Activated CD8-positive, alpha-beta memory T cell treated with anti-CD3 and anti-CD28 coated beads for 4 hours (primary cell): Measurements from ENCODE around the gene PLSCR2.
"Not testable (repeated sequence)": the region's sequence is repeated elsewhere in the genome, so short reads cannot be mapped to it uniquely, and the experiment has no call there.

ENCODE experiments used
- DNase-seq, 2 donors: peaks; one replicate each; pipeline ENCODE4 v3.0.0-alpha.2; 2020; ENCODE audit warnings: low read depth in 2 of 2

Gene PLSCR2

DNA sequence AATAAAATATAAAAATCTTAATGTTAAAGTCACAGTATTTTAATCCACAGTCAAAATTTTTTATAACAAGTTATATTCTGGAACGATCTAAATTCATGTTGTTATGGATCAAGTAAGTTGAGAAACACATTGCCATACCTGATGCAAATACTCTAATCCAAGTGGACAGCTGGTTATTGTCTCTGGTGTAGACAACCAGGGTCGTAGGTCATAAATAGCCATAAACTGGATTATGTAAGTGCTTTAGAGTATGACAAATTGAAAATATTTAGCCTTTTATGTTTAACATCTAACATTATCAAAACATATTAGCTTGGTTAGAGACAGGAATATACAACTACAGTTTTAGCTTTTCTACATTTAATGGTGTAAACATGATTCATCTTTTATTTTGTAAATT, 53.0 kb downstream of the PLSCR2 start:
- no peak for DNase-seq

DNA sequence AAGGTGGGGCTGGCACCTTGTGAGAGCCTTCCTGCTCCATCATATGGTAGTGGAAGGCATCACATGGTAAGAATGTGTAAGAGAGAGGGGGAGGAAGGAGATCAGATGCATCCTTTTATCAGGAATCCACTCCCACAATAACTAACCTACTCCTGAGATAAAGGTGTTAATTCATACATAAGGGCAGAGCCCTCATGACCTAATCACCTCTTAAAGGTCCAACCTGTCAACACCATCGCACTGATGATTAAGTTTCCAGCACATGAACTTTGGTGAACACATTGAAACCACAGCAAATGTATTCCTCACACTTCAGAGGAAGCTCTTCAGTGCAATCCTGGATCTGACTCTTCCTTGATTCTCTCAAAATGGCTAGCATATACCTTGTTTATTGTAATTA, 55.4 kb downstream of the PLSCR2 start:
- DNase-seq: no peak

- not testable (repeated sequence) for DNase-seq
Observed at GRCh38 chr3:146412711-146413110, 56.6 kb downstream of the PLSCR2 start.

GRCh38 chr3:146407956-146408355, 61.4 kb downstream of the PLSCR2 start:
- no peak for DNase-seq

DNA sequence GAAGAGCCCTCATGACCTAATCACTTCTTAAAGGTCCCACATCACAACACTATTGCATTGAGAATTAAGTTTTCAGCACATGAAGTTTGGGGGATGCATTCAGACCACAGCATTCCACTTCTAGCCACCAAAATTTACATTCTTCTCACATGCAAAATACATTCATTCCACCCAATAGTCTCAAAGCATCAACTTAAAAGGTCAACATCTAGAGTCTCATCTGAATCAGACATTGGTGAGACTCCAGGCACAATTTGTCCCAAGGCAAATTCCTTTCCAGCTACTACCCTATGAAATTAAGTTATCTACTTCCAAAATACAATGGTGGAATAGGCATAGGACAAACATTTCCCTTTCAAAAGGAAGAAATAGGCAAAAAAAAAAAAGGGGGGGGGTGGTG, 64.9 kb downstream of the PLSCR2 start:
- no peak for DNase-seq

- no peak for DNase-seq
Observed at GRCh38 chr3:146403792-146404191, 65.6 kb downstream of the PLSCR2 start.

- no peak for DNase-seq
Observed at GRCh38 chr3:146396792-146397191, 72.6 kb downstream of the PLSCR2 start.

DNA sequence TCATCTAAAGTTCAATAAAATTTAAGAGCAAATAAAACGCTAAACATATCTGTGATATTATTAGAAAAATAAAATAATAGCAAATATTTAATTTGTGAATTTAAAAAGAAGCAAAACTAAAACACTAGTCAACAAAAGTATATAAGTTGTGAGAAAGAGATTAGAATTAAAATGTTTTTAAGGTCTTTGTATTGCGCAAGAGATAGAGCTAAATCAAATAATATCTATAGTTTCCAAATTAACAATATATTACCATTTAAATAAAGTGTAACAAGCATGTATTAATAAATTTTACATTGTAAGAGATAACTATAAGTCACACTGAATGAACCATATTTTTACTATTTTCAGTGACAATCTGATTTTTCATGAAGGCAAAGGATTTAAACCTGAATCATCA, 74.2 kb downstream of the PLSCR2 start:
- no peak for DNase-seq

GRCh38 chr3:146390957-146391356, 78.4 kb downstream of the PLSCR2 start:
- DNase-seq: no peak

- no peak for DNase-seq
Observed at GRCh38 chr3:146390006-146390772, 79.2 kb downstream of the PLSCR2 start.

DNA sequence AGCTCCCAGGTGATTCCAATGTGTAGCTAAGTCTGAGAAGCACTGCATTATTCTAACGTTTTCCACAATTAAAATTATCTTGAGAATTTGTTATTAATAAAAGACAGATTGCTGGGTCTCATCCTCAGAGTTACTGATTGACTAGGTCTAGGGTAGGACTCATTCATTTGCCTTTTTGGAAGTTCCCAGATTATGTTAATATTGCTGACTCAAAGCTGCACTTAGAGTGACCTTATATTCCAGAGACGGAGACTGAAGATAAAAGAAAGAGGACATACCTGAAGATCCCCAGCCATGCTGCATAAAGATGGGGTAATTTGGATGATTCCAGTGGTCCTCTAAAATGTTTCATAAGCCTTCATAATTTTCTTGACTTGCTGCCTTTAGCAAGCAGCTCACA, 81.8 kb downstream of the PLSCR2 start:
- no peak for DNase-seq

DNA sequence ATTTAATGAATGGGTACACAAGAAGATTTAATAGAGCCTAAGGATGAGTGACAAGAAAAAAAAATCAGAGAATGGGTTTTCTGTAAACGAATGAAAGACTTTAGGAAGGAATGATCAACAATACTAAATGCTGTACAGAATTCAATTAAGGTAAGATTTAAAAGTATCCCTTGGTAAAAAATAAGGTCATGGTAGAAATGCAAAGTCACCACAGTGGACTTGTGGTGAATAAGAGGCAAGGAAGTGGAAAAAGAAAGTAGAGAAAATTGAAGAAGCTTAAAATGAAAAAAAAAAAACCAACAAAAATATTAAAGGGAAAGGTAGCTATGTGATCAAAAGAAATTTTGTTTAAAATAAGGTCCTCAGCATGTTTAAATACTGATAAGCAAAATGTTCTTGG, 82.4 kb downstream of the PLSCR2 start:
- DNase-seq: no peak

DNA sequence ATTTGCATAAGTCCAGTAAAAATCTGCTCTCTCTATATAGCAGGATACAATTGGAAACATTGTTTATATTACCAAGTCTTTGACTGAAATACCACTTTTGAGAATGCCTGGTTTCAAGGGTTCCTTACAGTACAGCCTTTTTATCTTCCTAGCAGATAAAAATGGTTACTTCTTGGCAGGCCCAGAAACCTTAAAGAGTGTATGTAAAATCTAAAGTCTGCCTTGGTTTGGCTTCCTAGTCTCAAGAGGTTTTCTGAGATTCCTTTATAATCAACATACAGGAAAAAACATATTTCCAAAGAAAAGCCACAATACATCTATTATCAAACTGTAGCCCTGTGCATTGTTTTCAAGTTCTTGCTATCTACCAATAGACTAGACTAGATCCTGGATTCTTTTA, 84.6 kb downstream of the PLSCR2 start:
- no peak for DNase-seq
